GM12892 (cell line): ENCODE results near the gene FGF19.
A peak's percentile ranks its signal among the peaks of the same experiment; 100 is the strongest.

Experiments
- DNase-seq: peaks from one replicate; pipeline ENCODE4 v3.0.0; 2011; ENCODE audit not compliant: insufficient read length
- FAIRE-seq: peaks from 2 replicates; lab custom pipeline; 2011; peaks lifted over from hg19 to GRCh38; lab: Jason Lieb, UNC
- POLR2A ChIP-seq: IDR thresholded peaks from 2 replicates; pipeline ENCODE4 v1.6.1; 2011; ENCODE audit warnings: low read depth, low read length, control low read depth
- POLR2AphosphoS5 ChIP-seq: IDR thresholded peaks from 2 replicates; pipeline ENCODE4 v1.6.1; 2011; ENCODE audit warnings: low read depth, low read length, control low read depth
- TAF1 ChIP-seq: IDR thresholded peaks from 2 replicates; pipeline ENCODE4 v1.6.1; 2011; ENCODE audit warnings: low read depth, mild to moderate bottlenecking, control low read depth, low read length, borderline replicate concordance

Gene FGF19

DNA sequence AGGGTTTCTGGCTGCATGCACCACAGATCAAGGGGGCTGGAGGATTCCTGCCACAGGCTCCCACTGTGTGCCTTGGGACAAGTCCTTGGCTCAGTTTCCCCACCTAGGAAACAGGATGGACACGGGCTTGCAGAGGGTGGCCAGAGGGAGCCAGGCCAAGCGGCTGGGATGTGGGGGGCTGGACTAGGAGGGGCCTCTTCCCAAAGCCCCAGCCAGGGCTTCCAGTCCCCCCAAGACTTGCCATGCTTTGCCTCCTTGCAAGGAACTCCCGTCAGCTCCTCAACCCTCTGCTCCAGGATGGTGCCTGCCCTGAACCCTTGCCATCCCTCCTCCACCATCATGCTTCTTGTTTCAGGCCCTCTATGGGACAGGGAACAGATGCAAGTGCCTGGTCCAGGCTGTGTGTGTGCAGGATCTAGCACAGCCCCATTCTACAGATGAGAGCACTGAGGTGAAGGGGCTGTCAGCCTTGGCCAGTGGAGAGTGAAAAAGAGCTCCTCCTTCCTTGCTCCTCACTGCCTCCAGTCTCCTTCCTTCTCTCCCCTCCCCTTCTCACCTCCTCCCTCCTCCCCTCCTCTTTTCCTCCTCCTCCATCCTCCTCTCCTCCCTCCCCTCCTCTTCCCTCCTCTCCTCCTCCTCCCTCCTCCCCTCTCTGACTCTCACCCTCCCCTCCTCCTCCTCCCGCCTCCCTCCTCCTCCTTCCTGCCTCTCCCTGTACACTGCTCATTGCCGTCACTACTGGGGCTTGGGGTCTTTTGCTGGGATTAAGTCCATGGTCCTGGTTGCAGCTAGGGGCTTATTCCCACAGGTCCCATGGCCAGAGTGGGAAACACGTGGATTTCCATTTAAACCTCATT, 13.3 kb upstream of the FGF19 start:
- no peak for DNase-seq
- TF ChIP-seq TAF1 (no peak), POLR2A (no peak), POLR2AphosphoS5 (no peak)
- no peak for FAIRE-seq

DNA sequence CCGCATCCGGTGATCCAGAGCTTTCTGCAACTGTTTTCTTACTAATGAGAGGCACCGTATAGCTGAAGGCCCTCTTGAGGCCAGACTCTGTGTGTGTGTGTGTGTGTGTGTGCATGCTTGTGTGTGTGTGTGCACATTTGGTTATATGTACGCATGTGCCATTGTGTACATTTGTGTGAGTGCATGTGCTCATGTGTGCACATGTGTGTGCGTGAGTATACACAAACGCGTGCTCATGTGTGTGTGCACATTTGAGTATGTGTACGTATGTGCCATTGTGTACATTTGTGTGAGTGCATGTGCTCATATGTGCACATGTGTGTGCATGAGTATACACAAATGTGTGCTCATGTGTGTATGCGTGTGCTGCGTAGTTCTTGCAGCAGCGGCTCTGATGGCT, 12.3 kb upstream of the FGF19 start:
- DNase-seq (no peak), FAIRE-seq (no peak)
- TF ChIP-seq POLR2A: no peak
- TF ChIP-seq POLR2AphosphoS5: no peak
- no peak for TF ChIP-seq TAF1

DNA sequence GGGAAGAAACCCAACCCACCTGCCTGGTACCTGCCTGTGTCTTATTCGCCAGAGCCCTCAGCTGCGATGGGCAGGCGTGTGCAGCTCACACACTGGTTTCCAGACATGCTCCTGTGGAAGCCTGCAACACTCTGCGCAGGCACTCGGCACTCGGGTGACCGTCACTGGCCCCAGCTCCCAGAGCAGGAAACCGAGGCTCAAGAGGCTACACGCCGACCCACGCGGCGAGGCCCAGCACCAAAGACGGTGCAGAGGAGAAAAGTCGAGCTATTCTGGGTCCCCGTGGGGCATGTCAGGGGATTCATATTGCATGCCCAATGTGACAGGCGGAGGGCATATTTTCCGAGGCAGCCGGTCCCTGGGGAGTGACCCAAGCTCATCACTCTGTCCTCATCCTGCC, 11.6 kb upstream of the FGF19 start:
- FAIRE-seq (no peak), DNase-seq (no peak)
- TF ChIP-seq POLR2A (no peak), TAF1 (no peak), POLR2AphosphoS5 (no peak)

DNA sequence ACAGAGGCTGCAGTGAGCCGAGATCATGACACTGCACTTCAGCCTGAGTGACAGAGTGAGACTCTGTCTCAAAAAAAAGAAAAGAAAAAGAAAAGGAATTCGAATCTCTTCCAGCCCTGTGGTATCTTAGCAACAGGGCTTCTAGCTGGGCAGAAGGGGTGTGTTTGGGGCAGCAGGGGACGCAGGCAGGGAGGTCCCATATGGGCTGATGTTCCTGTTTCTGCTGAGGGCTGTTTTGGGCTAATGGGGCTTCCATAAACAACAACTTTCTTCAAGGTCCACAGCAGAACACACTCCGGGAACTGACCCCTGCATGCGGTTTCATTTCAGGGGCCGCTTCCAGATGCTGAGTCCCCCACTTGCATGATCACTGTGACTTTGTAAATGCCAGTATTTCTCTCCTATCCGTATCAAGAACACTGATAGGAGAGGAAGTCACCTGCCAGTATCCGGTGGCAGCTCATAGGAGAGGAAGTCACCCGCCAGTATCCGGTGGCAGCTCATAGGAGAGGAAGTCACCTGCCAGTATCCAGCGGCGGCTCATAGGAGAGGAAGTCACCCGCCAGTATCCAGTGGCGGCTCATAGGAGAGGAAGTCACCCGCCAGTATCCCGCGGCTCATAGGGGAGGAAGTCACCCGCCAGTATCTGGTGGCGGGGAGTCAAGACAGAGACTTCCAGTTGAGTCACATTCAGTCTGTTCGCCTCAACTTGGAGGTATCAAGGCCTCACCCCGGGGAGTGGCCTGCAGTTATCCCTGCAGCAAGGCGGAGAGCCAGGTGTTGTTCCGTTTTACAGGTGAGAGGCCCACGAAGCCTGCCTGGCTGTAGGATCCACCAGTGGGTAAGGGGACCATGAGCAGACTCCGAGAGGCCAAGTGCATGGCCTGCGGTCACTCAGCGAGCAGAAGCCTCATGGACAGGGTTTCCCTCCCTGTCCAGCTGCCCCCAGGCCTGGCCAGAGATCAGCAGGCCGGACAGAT, 8.3 kb upstream of the FGF19 start:
- DNase-seq (no peak), FAIRE-seq (no peak)
- TF ChIP-seq POLR2A: no peak
- no peak for TF ChIP-seq TAF1
- TF ChIP-seq POLR2AphosphoS5: no peak

DNA sequence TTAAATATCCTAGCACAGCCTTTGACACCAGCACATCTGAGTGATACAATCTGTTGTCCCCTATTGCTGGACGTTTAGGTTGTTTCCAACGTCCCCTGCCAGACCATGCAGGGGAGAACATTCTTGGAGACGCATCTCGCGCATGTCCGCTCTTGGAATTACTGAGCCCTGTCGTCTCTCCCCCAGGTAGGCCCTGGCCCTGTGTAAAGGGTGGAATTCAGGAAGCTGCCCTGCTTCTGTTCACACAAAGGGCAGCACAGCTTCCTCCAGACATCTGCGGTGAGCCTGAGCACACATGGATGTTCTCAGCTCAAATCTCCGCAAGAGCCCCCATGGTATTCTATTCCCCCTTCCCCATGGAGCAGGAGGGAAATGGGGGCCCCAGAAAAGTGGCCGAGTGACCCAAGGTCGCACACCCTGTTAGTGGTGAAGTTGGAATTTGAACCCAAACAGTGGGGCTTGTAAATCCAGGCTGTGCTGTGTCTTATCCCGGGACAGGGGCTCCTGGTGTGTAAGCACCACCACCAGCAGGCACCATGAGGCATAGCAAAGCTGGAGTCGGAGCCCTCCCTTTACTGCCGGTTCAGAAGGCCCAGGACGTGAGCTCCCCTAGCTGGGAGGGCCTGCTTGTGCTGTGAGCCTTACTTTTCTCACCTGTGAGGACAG, 5.0 kb upstream of the FGF19 start:
- no peak for DNase-seq
- FAIRE-seq: no peak
- TF ChIP-seq TAF1 (no peak), POLR2A (no peak), POLR2AphosphoS5 (no peak)

DNA sequence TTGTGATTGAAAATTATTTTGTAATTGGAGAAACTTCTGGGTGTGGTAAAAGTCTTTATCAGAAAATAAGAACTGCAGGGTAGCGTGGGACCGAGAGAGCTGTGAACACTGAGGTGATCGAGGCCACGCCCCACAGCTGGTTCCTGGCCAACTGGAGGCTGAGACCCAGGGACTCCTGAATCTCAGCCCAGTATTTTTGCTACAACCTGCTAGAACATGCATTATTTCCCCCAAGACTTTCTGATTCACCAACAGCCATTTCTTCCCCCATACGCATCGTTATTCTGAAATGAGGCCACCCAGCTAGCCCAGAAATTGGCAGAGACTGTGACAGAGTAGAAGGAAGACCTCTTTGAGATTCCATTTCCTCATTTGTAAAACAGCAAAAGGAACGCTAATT, 3.4 kb upstream of the FGF19 start:
- peak; percentile 14 for FAIRE-seq
- TF ChIP-seq POLR2A: no peak
- no peak for TF ChIP-seq TAF1
- no peak for TF ChIP-seq POLR2AphosphoS5
- no peak for DNase-seq

DNA sequence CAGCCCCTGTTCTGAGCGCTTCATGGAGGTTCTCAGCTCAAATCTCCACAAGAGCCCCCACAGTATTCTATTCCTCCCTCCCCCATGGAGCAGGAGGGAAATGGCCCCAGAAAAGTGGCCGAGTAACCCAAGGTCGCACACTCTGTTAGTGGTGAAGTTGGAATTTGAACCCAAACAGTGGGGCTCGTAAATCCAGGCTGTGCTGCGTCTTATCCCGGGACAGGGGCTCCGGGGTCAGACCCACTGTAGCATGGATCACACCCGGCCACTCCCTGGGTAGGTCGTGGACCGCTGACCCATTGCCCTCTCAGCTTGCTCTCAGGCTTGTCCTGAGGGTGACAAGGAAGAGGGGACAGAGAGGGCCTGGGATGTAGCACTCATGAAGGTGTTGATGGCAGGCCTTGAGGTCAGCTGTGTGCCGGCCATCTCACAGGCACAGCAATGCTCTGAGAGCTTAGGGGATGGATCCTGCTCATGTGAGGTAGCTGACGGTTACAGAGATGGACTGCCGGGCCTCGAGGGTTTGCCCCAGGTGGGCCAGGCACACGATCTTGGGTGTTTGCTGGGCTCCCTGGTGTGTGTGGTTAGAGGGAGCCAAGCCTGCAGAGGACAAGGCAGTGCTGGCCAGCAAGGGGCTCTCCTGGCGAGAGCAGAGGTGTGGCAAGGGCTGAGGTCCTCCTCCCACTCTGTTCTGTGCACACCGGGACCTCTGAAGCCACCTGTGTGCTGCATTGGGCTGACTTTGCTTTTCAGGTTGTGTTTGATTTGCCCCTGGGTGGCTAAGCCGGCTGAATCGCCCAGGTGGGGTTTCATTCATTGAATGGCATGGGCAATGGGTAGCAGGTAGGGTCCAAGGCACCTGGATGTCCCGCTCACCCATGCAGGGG, 2.3 kb upstream of the FGF19 start:
- FAIRE-seq: no peak

DNA sequence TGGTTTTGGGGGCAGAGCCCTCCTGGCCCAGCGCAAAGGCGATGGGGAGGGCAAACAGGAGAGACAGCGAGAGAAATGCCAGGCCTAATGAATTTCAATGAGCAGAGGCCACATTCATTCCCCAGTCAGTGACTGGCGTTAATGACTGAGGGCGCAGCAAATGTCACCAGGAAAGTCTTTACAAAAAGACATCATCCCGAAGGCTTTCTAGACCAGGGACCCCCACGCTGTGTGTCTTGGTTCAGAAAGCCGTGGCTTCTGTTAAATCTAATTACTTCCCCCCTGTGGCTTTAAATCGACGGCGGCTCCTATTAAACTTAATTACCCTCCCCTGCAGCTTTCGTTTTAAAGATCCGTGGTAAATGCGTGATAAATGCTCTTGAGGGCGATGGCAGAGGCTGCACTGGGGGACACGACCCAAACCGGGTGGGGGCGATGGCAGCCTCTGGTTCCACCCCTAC, 1.6 kb upstream of the FGF19 start:
- TF ChIP-seq TAF1 (no peak), POLR2AphosphoS5 (no peak), POLR2A (no peak)
- FAIRE-seq: no peak

More for the DNA sequence above, 2.3 kb upstream of the FGF19 start:
- no peak for DNase-seq
- TF ChIP-seq POLR2AphosphoS5: no peak
- no peak for TF ChIP-seq TAF1
- TF ChIP-seq POLR2A: no peak

DNA sequence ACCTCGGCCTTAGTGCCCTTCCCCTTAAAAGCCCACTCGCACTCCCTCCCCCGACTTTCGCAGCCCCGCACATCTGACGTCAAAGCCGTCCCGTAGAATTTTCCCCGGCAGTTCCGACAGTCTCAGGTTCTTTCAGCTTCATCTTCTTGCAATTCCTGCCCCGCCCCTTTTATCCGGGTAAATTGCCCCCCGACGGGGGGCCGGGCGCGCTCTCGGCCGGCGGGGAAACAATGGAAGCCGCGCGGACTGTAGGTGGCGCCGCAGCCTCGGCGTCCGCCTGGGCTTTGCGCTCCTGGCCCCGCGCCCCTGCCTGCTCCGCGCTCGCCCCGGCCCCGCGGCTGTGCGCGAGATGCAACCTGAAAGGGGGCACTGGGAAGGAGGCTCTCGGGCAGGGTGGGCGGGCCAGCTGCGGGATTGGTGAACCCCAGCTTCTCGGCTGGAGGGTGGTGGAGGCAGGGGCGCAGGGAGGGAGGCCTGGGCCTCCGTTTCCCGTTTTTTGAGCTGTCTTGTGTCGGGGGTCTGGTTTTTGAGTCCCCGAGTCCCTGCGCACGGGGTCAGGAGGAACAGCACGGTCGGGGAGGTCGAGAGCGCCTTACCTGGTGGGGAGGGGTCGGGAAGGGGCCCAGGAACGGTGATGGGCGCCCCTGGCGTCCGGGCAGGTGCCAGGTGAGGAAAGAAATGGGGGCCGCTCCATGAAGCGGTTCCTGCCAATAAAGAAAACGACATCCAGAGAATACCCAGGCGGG, 859 bp upstream of the FGF19 start:
- DNase-seq: no peak
- no peak for FAIRE-seq
- no peak for TF ChIP-seq POLR2A
- TF ChIP-seq POLR2AphosphoS5: no peak
- no peak for TF ChIP-seq TAF1

More for the DNA sequence above, 1.6 kb upstream of the FGF19 start:
- no peak for DNase-seq

DNA sequence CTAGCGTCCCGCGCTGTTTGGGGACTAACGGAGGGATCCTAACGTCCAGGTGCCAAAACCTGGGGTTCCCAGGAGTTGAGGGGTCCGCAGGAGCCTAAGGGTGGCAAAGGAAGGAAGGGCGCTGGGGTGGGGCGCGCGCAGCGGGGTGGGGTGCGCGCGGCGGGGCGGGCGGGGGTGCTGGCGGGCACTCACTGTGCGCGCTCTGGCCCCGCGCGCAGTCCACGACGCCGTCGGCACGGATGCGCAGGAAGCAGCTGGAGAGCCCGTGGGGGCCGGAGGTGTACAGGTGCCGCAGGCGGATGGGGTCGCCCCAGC, 412 bp downstream of the FGF19 start:
- DNase-seq (no peak), FAIRE-seq (no peak)
- TF ChIP-seq TAF1 (no peak), POLR2A (no peak), POLR2AphosphoS5 (no peak)
